ENCODE data around the gene SMIM1. TPM values are rescaled to one million over a fixed set of nuclear protein-coding genes. Genes with fewer than 3 reads are reported as not detected.

SMIM1 gene
- polyA plus RNA-seq, 1 experiment, result 1.0 TPM

GRCh38 chr1:3790500-3790923 lies 18.0 kb downstream of the SMIM1 start:
- no peak for DNase-seq (ENCODE audit: low read depth)
- CTCF ChIA-PET, result interaction anchor here (1.4 kb wide), 1 partner anchor 12 kb away, joined by 3 read pairs; no protein-coding TSS in a partner anchor
- Histone ChIP-seq H3K36me3 (ENCODE audit: control insufficient read depth, insufficient read depth, low read length) (peaks cover 23% of the 10 kb centered on the region), H3K27me3 (ENCODE audit: control insufficient read depth, insufficient read depth, low read length) (no peaks in the 10 kb centered on the region), H3K4me3 (ENCODE audit: low read depth, low read length) (no peak overlapping the region)
- no peak for TF ChIP-seq CTCF (IDR thresholded peaks at IDR 0.05; ENCODE audit: insufficient read depth, low read depth, low read length)
- POLR2A ChIA-PET, result no interaction called here

GRCh38 chr1:3790952-3791351 lies 18.4 kb downstream of the SMIM1 start:
- POLR2A ChIA-PET, result no interaction called here
- CTCF ChIA-PET, result no interaction called here
- Histone ChIP-seq H3K27me3 (ENCODE audit: control insufficient read depth, insufficient read depth, low read length) (no peaks in the 10 kb centered on the region), H3K4me3 (ENCODE audit: low read depth, low read length) (no peak overlapping the region), H3K36me3 (ENCODE audit: control insufficient read depth, insufficient read depth, low read length) (peaks cover 23% of the 10 kb centered on the region)
- no peak for TF ChIP-seq CTCF (IDR thresholded peaks at IDR 0.05; ENCODE audit: insufficient read depth, low read depth, low read length)
- DNase-seq (ENCODE audit: low read depth), result no peak

- H3K36me3 ChIP-seq (ENCODE audit: control insufficient read depth, insufficient read depth, low read length), result peaks cover under 1% of the 10 kb centered on the region; the same call in 1 of the 2 replicates
- no peak for TF ChIP-seq CTCF (IDR thresholded peaks at IDR 0.05; ENCODE audit: insufficient read depth, low read depth, low read length)
- H3K27me3 ChIP-seq (ENCODE audit: control insufficient read depth, insufficient read depth, low read length), result peaks cover 2% of the 10 kb centered on the region
- ChIA-PET POLR2A (no interaction called here), CTCF (interaction anchor here (0.6 to 2.5 kb wide), 5 partner anchors 11 to 343 kb away, joined by 3 to 7 read pairs (median 3); no protein-coding TSS in a partner anchor)
- peak overlapping the region; percentile 89 for H3K4me3 ChIP-seq (ENCODE audit: low read depth, low read length)
- no peak for DNase-seq (ENCODE audit: low read depth)
Measured at GRCh38 chr1:3795453-3796214, 23.1 kb downstream of the SMIM1 start.

- Histone ChIP-seq H3K4me3 (ENCODE audit: low read depth, low read length) (peak within 1 kb of the TSS; percentile 89), H3K36me3 (ENCODE audit: control insufficient read depth, insufficient read depth, low read length) (no peaks in the 10 kb centered on the region), H3K27me3 (ENCODE audit: control insufficient read depth, insufficient read depth, low read length) (peaks cover 2% of the 10 kb centered on the region)
- peak; percentile 11; the same call in 1 of the 2 replicates for TF ChIP-seq CTCF (IDR thresholded peaks at IDR 0.05; ENCODE audit: insufficient read depth, low read depth, low read length)
- CTCF ChIA-PET, result interaction anchor here (0.6 to 3.4 kb wide), 6 partner anchors 11 to 343 kb away, joined by 3 to 13 read pairs (median 4); partner anchors contain the start of gene ARHGEF16
- POLR2A ChIA-PET, result interaction anchor here (0.6 kb wide), 2 partner anchors 11 to 1385 kb away, joined by 3 to 5 read pairs; no protein-coding TSS in a partner anchor
- peak; percentile 19 for DNase-seq (ENCODE audit: low read depth)
Measured at GRCh38 chr1:3796215-3797061, 23.9 kb downstream of the SMIM1 start, which contains the start of gene LRRC47. Gene LRRC47 (minus strand): TSS chr1:3796498. CDS start chr1:3796476, 22 bp downstream.
